H1 (cell line): Measurements from ENCODE around the gene LUC7L3. TPM values are rescaled to one million over a fixed set of nuclear protein-coding genes. Genes with fewer than 3 reads are reported as not detected.

Experiments
- CTCF ChIA-PET: fragments of 300-600 bp; sonication (Branson Sonifier 250); formaldehyde crosslinking; loops from one replicate; lab custom pipeline; 2021; ENCODE audit not compliant: partially characterized antibody; lab: Charles Lee
- POLR2A ChIA-PET: fragments of 300-600 bp; sonication (Branson Sonifier 250); formaldehyde crosslinking; loops from one replicate; lab custom pipeline; 2021; ENCODE audit warnings: inconsistent platforms; ENCODE audit not compliant: partially characterized antibody; lab: Charles Lee
- DNase-seq, 2 experiments: peaks; one replicate each; pipeline versions ENCODE4 v3.0.0 to v3.0.0-alpha.2; 2010 to 2022; ENCODE audit warnings: low spot score in 2 of 2, low read depth in 1 of 2, mixed read lengths in 1 of 2
- FAIRE-seq: peaks from 2 replicates; lab custom pipeline; 2011; peaks lifted over from hg19 to GRCh38; lab: Jason Lieb, UNC
- H2AFZ ChIP-seq: 2 replicates; pipeline ENCODE4 v1.8.1; 2012; ENCODE audit warnings: low read length, inconsistent platforms
- H2AK5ac ChIP-seq: 2 replicates; pipeline ENCODE4 v1.6.1; 2013; ENCODE audit warnings: low read depth, low read length
- H2BK120ac ChIP-seq: replicated peaks from 2 replicates; pipeline ENCODE3; 2013; ENCODE audit warnings: low read depth, low read length, inconsistent platforms
- H2BK12ac ChIP-seq: 2 replicates; pipeline ENCODE4 v1.6.1; 2013; ENCODE audit warnings: low read depth, low read length
- H2BK15ac ChIP-seq: 2 replicates; pipeline ENCODE4 v1.6.1; 2013; ENCODE audit warnings: low read length
- H2BK20ac ChIP-seq: 2 replicates; pipeline ENCODE4 v1.6.1; 2013; ENCODE audit warnings: low read length
- H2BK5ac ChIP-seq: 2 replicates; pipeline ENCODE4 v1.6.1; 2013; ENCODE audit warnings: low read depth, low read length
- H3K14ac ChIP-seq: 2 replicates; pipeline ENCODE4 v1.6.1; 2013; ENCODE audit warnings: inconsistent platforms; ENCODE audit not compliant: insufficient read length
- H3K18ac ChIP-seq: 2 replicates; pipeline ENCODE4 v1.6.1; 2013; ENCODE audit warnings: low read length; ENCODE audit errors: extremely low read depth
- H3K23ac ChIP-seq: 2 replicates; pipeline ENCODE4 v1.6.1; 2013; ENCODE audit warnings: inconsistent platforms; ENCODE audit not compliant: insufficient read length
- H3K23me2 ChIP-seq: 2 replicates; pipeline ENCODE4 v1.6.1; 2013; ENCODE audit warnings: low read depth, low read length
- H3K27ac ChIP-seq: 2 replicates; pipeline ENCODE4 v1.6.1; 2011; ENCODE audit warnings: low read depth, low read length, inconsistent platforms
- H3K27me3 ChIP-seq, 4 experiments: replicated peaks in 1 of 4; 1 replicate in 1 of 4; 2 replicates in 3 of 4; pipeline versions ENCODE4 v1.6.1 to v1.8.1; 2011 to 2013; ENCODE audit warnings: low read length in 3 of 4, mild to moderate bottlenecking in 3 of 4, inconsistent platforms in 2 of 4, mixed read lengths in 2 of 4, moderate library complexity in 1 of 4; ENCODE audit not compliant: control insufficient read depth in 3 of 4, insufficient read depth in 3 of 4; ENCODE audit errors: extremely low read depth in 1 of 4
- H3K36me3 ChIP-seq, 4 experiments: 2 replicates each; pipeline versions ENCODE4 v1.6.1 to v1.8.1; 2011 to 2013; ENCODE audit warnings: mild to moderate bottlenecking in 4 of 4, low read length in 3 of 4, moderate library complexity in 2 of 4, control low read depth in 1 of 4, inconsistent platforms in 1 of 4; ENCODE audit not compliant: insufficient read depth in 4 of 4, control insufficient read depth in 2 of 4
- H3K4ac ChIP-seq: replicated peaks from 2 replicates; pipeline ENCODE3; 2013; ENCODE audit warnings: low read length, low read depth, mixed read lengths, inconsistent platforms; ENCODE audit not compliant: insufficient read length
- H3K4me1 ChIP-seq, 4 experiments: replicated peaks in 1 of 4; 1 replicate in 1 of 4; 2 replicates in 3 of 4; pipeline versions ENCODE4 v1.6.1 to v1.8.1; 2011 to 2013; ENCODE audit warnings: low read length in 3 of 4, inconsistent platforms in 2 of 4, mixed read lengths in 1 of 4; ENCODE audit not compliant: insufficient read depth in 4 of 4, control insufficient read depth in 3 of 4
- H3K4me2 ChIP-seq, 2 experiments: 2 replicates each; pipeline versions ENCODE4 v1.6.1 to v1.8.1; 2011 to 2013; ENCODE audit warnings: low read depth in 2 of 2, low read length in 2 of 2, control low read depth in 1 of 2, inconsistent platforms in 1 of 2, mild to moderate bottlenecking in 1 of 2; ENCODE audit not compliant: insufficient read depth in 1 of 2
- H3K4me3 ChIP-seq, 4 experiments: fragments of 200-600, 300-600 bp in 1 of 4; sonication (generic), shearing (Covaris generic), sonication (Bioruptor Twin) in 1 of 4; 2 replicates each; pipeline versions ENCODE4 v1.5.1 to v1.8.1; 2011 to 2016; ENCODE audit warnings: low read length in 4 of 4, low read depth in 3 of 4, control low read depth in 2 of 4, inconsistent platforms in 2 of 4, mild to moderate bottlenecking in 2 of 4, mixed read lengths in 1 of 4, moderate library complexity in 1 of 4; ENCODE audit not compliant: insufficient read depth in 2 of 4; ENCODE audit errors: extremely low read depth in 1 of 4
- H3K56ac ChIP-seq: replicated peaks from 2 replicates; pipeline ENCODE3; 2013; ENCODE audit warnings: low read depth, mild to moderate bottlenecking, mixed read lengths, low read length, inconsistent platforms; ENCODE audit not compliant: insufficient read length
- H3K79me1 ChIP-seq: 2 replicates; pipeline ENCODE4 v1.6.1; 2013; ENCODE audit warnings: low read depth, low read length, control low read depth
- H3K79me2 ChIP-seq, 2 experiments: 2 replicates each; pipeline versions ENCODE4 v1.6.1 to v1.8.1; 2012 to 2013; ENCODE audit warnings: low read length in 2 of 2, mild to moderate bottlenecking in 2 of 2, inconsistent platforms in 1 of 2; ENCODE audit not compliant: insufficient read depth in 2 of 2, control insufficient read depth in 1 of 2
- H3K9ac ChIP-seq, 4 experiments: replicated peaks in 1 of 4; 1 replicate in 1 of 4; 2 replicates in 3 of 4; pipeline versions ENCODE4 v1.6.1 to v1.8.1; 2011 to 2013; ENCODE audit warnings: low read depth in 3 of 4, low read length in 3 of 4, control low read depth in 2 of 4, mild to moderate bottlenecking in 2 of 4, moderate library complexity in 2 of 4, inconsistent platforms in 1 of 4; ENCODE audit errors: extremely low read depth in 1 of 4
- H3K9me3 ChIP-seq, 2 experiments: 2 replicates each; pipeline versions ENCODE4 v1.6.1 to v1.8.1; 2012 to 2013; ENCODE audit warnings: mild to moderate bottlenecking in 2 of 2, moderate library complexity in 2 of 2, control low read depth in 1 of 2, inconsistent platforms in 1 of 2, low read depth in 1 of 2, low read length in 1 of 2, mixed read lengths in 1 of 2; ENCODE audit not compliant: insufficient read depth in 2 of 2
- H4K20me1 ChIP-seq, 2 experiments: replicated peaks in 1 of 2; 2 replicates each; pipeline versions ENCODE3 to v1.8.1; 2011 to 2013; ENCODE audit warnings: inconsistent platforms in 2 of 2, low read length in 2 of 2, mild to moderate bottlenecking in 1 of 2; ENCODE audit not compliant: insufficient read depth in 2 of 2, control insufficient read depth in 1 of 2
- H4K5ac ChIP-seq: 2 replicates; pipeline ENCODE4 v1.6.1; 2013; ENCODE audit warnings: low read length, low read depth, mixed read lengths, inconsistent platforms; ENCODE audit not compliant: insufficient read length
- H4K8ac ChIP-seq: 2 replicates; pipeline ENCODE4 v1.8.0; 2013; ENCODE audit warnings: mild to moderate bottlenecking, moderate library complexity, low read length, inconsistent platforms; ENCODE audit not compliant: insufficient read depth; ENCODE audit errors: extremely low read depth
- H4K91ac ChIP-seq: replicated peaks from 2 replicates; pipeline ENCODE3; 2013; ENCODE audit warnings: low read length, mixed read lengths, inconsistent platforms; ENCODE audit not compliant: insufficient read length
- JUND ChIP-seq: IDR thresholded peaks from 2 replicates; pipeline ENCODE4 v1.6.1; 2011; ENCODE audit warnings: mild to moderate bottlenecking, improper control_type of control experiment, low read length
- ZNF274 ChIP-seq: IDR thresholded peaks from 2 replicates; pipeline ENCODE4 v1.7.0; 2012; ENCODE audit warnings: low read length, borderline replicate concordance; ENCODE audit errors: extremely low read depth
- WGBS, 2 experiments: shearing (Covaris generic) in 1 of 2; methylation state at CpG; one replicate each; pipeline versions ENCODE4 v1.1.6 to v1.1.7; 2013 to 2015; ENCODE audit warnings: low lambda C conversion rate in 2 of 2, mixed read lengths in 2 of 2, inconsistent platforms in 1 of 2, low coverage in 1 of 2, missing lambda C conversion rate in 1 of 2; ENCODE audit not compliant: insufficient replicate concordance in 2 of 2, insufficient coverage in 1 of 2, insufficient read length in 1 of 2; ENCODE audit errors: extremely low coverage in 1 of 2, missing lambda C conversion rate in 1 of 2; 5-methylcytosine and 5-hydroxymethylcytosine counted together
- microRNA-seq, 2 experiments: library from miRNA; unstranded; fragments of <30 nt; microRNA quantifications; one replicate each; pipeline versions ENCODE4 to v1.2.0, GENCODE V29; 2016 to 2020; ENCODE audit warnings: borderline microRNAs expressed in 2 of 2, borderline number of aligned reads in 2 of 2, borderline replicate concordance in 1 of 2
- polyA plus RNA-seq, 7 experiments: library from polyadenylated mRNA; depleted of rRNA in 3 of 7; stranded (reverse) in 5 of 7; unstranded in 2 of 7; fragments of >200 nt in 5 of 7; fragments of 200-250 nt in 2 of 7; gene quantifications; 1 replicate in 5 of 7; 2 replicates in 1 of 7; 4 replicates in 1 of 7; pipeline versions ENCODE4 v1.2.1 to v1.2.3, GENCODE V29; 2011 to 2013; ENCODE audit warnings: missing spikeins in 2 of 7, mixed read lengths in 2 of 7
- small RNA-seq: library from polyadenylated mRNA; stranded (forward); fragments of <200 nt; extraction: miRNeasy Mini kit (QIAGEN cat#:217004); gene quantifications from one replicate; pipeline ENCODE3, GENCODE V24; 2013; ENCODE audit not compliant: insufficient read depth
- total RNA-seq: library from RNA; stranded (reverse); fragmentation: NEBNext Ultra II Directional; extraction: Animal tissue kit (Norgen Biotek cat#: 25700); gene quantifications from 2 replicates; pipeline ENCODE4 v1.2.1, GENCODE V29; 2021
- TF ChIP-seq, protein P1 (sequence below): IDR thresholded peaks from 2 replicates; pipeline ENCODE4 v1.6.1; 2011; ENCODE audit warnings: low read depth, mild to moderate bottlenecking, low read length; ENCODE audit not compliant: insufficient read depth

The LUC7L3 gene
- total and polyA plus RNA-seq, 2 of the 8 experiments (the other 6 are each of a cell fraction or from before 2014, with no cell fraction given): 102 to 126 TPM

DNA sequence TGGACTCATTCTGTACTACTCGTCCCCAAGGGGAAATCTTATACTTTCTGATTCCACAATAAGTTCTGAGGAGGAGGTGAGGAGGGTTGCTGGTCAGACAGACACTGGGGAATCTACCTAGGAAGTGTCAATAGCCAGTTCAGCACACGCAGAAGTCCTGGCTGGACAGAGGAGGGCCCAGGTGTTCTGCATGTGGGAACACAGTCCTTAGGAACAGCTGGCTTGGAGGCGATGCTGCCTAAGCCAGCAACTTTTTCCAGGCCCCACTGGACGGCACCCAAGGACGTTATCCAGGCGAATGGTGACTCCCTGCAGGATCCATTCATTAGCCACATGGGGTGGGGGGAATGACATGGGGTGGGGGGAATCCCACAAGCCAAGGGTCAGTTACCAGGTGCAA, 86.1 kb downstream of the LUC7L3 start:
- H3K14ac ChIP-seq: peak overlapping the region; percentile 63
- no peak overlapping the region for H2BK12ac ChIP-seq
- H2BK120ac ChIP-seq: peak overlapping the region; percentile 68
- H3K9ac ChIP-seq: no peak overlapping the region
- H3K9me3 ChIP-seq: no peaks in the 10 kb centered on the region
- no peaks in the 10 kb centered on the region for H3K23me2 ChIP-seq
- peak overlapping the region; percentile 48 for H3K4ac ChIP-seq
- WGBS, 2 experiments: 87% methylated on average over 6 of the region's 6 CpGs; no CpG with 5 or more reads in 1 of the 2 experiments
- no peaks in the 10 kb centered on the region for H3K79me1 ChIP-seq
- H2BK5ac ChIP-seq: peak overlapping the region; percentile 56; the same call in 1 of the 2 replicates
- no peak overlapping the region for H3K18ac ChIP-seq
- no peaks in the 10 kb centered on the region for H4K20me1 ChIP-seq
- H4K5ac ChIP-seq: no peak overlapping the region
- H3K36me3 ChIP-seq: no peaks in the 10 kb centered on the region
- H3K79me2 ChIP-seq: no peaks in the 10 kb centered on the region
- ChIA-PET CTCF (interaction anchor here (0.8 to 3.8 kb wide), 21 partner anchors 9 to 167 kb away, joined by 3 to 41 read pairs (median 5); partner anchors contain the start of gene WFIKKN2), POLR2A (interaction anchor here (0.6 to 2.1 kb wide), 2 partner anchors 60 to 75 kb away, joined by 3 to 8 read pairs; partner anchors contain the start of gene TOB1)
- peak overlapping the region; percentile 49 for H4K91ac ChIP-seq
- no peak for TF ChIP-seq ZNF274
- TF ChIP-seq, protein P1, sequence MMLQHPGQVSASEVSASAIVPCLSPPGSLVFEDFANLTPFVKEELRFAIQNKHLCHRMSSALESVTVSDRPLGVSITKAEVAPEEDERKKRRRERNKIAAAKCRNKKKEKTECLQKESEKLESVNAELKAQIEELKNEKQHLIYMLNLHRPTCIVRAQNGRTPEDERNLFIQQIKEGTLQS: no peak
- TF ChIP-seq JUND: no peak
- H3K4me3 ChIP-seq: no peak overlapping the region
- no peak overlapping the region for H2BK15ac ChIP-seq
- 0 out of 2 replicates have a peak overlapping the region, but pooled peaks have one; percentile 72 for H2BK20ac ChIP-seq
- H3K4me2 ChIP-seq: no peak overlapping the region
- H3K4me1 ChIP-seq: no peaks in the 10 kb centered on the region
- no peak for FAIRE-seq
- no peak for DNase-seq
- H2AFZ ChIP-seq: no peak overlapping the region
- no peak overlapping the region for H4K8ac ChIP-seq
- no peak overlapping the region for H3K23ac ChIP-seq
- no peak overlapping the region for H3K27ac ChIP-seq
- H2AK5ac ChIP-seq: no peak overlapping the region
- H3K27me3 ChIP-seq: no peaks in the 10 kb centered on the region
- no peak overlapping the region for H3K56ac ChIP-seq

Small RNAs within 50 kb of the gene (microRNA-seq; reads per million reads assigned to microRNA genes)
- 0 reads per million in 2 experiments for gene MIR8059

Small RNAs within 50 kb of the gene (small RNA-seq; reads per million reads assigned to genes)
- gene AC005921.1 (not detected), gene MIR8059 (not detected), gene RF00019 (not detected)

Other genes with a start within 250 kb of the LUC7L3 start
- 31.3 and 33.5 TPM in 2 replicates for gene RSAD1, start 240.7 kb upstream of the LUC7L3 start, total RNA-seq
- 17.9 and 21.9 TPM in 2 replicates for gene RSAD1, start 240.7 kb upstream of the LUC7L3 start, polyA plus RNA-seq (2011; rRNA removed)
- 1.7 and 3.3 TPM in 2 replicates for gene MYCBPAP, start 211.2 kb upstream of the LUC7L3 start, total RNA-seq
- gene MYCBPAP, start 211.2 kb upstream of the LUC7L3 start, polyA plus RNA-seq (2011; rRNA removed): 0.89 and 1.2 TPM in 2 replicates
- 5.8 and 7.9 TPM in 2 replicates for gene EPN3, start 186.9 kb upstream of the LUC7L3 start, total RNA-seq
- 6.7 and 8.1 TPM in 2 replicates for gene EPN3, start 186.9 kb upstream of the LUC7L3 start, polyA plus RNA-seq (2011; rRNA removed)
- 16.2 and 16.7 TPM in 2 replicates for gene SPATA20, start 172.4 kb upstream of the LUC7L3 start, total RNA-seq
- gene SPATA20, start 172.4 kb upstream of the LUC7L3 start, polyA plus RNA-seq (2011; rRNA removed): 17.5 and 23.2 TPM in 2 replicates
- gene CACNA1G, start 158.9 kb upstream of the LUC7L3 start, total RNA-seq: 4.8 and 4.9 TPM in 2 replicates
- gene CACNA1G, start 158.9 kb upstream of the LUC7L3 start, polyA plus RNA-seq (2011; rRNA removed): 2.9 and 4.8 TPM in 2 replicates
- gene ABCC3, start 84.7 kb upstream of the LUC7L3 start, total RNA-seq: 0.37 and 0.71 TPM in 2 replicates
- 0.22 and 0.35 TPM in 2 replicates for gene ABCC3, start 84.7 kb upstream of the LUC7L3 start, polyA plus RNA-seq (2011; rRNA removed)
- gene ANKRD40, start 11.7 kb upstream of the LUC7L3 start, total RNA-seq: 50.1 and 54.3 TPM in 2 replicates
- 19.7 and 26.1 TPM in 2 replicates for gene ANKRD40, start 11.7 kb upstream of the LUC7L3 start, polyA plus RNA-seq (2011; rRNA removed)
- gene ANKRD40CL, start 47.9 kb downstream of the LUC7L3 start, total RNA-seq: not detected in 2 replicates
- not detected in 2 replicates for gene ANKRD40CL, start 47.9 kb downstream of the LUC7L3 start, polyA plus RNA-seq (2011; rRNA removed)
- 0.07 TPM in 1 of 2 replicates, not detected in the other for gene WFIKKN2, start 116.0 kb downstream of the LUC7L3 start, total RNA-seq
- 0.30 and 0.33 TPM in 2 replicates for gene WFIKKN2, start 116.0 kb downstream of the LUC7L3 start, polyA plus RNA-seq (2011; rRNA removed)
- 20.8 and 26.7 TPM in 2 replicates for gene TOB1, start 146.8 kb downstream of the LUC7L3 start, total RNA-seq
- 9.7 and 14.4 TPM in 2 replicates for gene TOB1, start 146.8 kb downstream of the LUC7L3 start, polyA plus RNA-seq (2011; rRNA removed)